Gastroesophageal sphincter (tissue), 4 donors: Measurements from ENCODE around the gene CDX4. TPM values are rescaled to one million over a fixed set of nuclear protein-coding genes. Genes with fewer than 3 reads are reported as not detected.

Experiments
- ATAC-seq: fragments of 150-250 bp; one replicate; pipeline ENCODE4 v1.9.1; 2016; ENCODE audit warnings: mild to moderate bottlenecking, moderate library complexity
- H3K27ac ChIP-seq, 4 donors: fragments of 200-600 bp; sonication (generic) in 3 of 4; 1 replicate in 3 of 4; 2 replicates in 1 of 4; pipeline ENCODE4 v1.5.1; 2016 to 2019
- H3K27me3 ChIP-seq: fragments of 200-600 bp; sonication (generic); one replicate; pipeline ENCODE4 v1.5.1; 2019
- H3K36me3 ChIP-seq, 2 donors: fragments of 200-600 bp; sonication (generic); one replicate each; pipeline ENCODE4 v1.5.1; 2019; ENCODE audit warnings: control low read depth in 1 of 2
- H3K4me1 ChIP-seq, 3 donors: fragments of 200-600 bp; sonication (generic); 1 replicate in 2 of 3; 2 replicates in 1 of 3; pipeline ENCODE4 v1.5.1; 2016 to 2019; ENCODE audit warnings: control low read depth in 2 of 3
- H3K4me3 ChIP-seq, 2 donors: fragments of 200-600 bp; sonication (generic); one replicate each; pipeline ENCODE4 v1.5.1; 2019; ENCODE audit warnings: mild to moderate bottlenecking in 1 of 2, moderate library complexity in 1 of 2
- H3K9me3 ChIP-seq, 3 donors: fragments of 200-600 bp; sonication (generic); one replicate each; pipeline ENCODE4 v1.5.1; 2017 to 2019; ENCODE audit warnings: control low read depth in 2 of 3
- CTCF ChIP-seq, 4 experiments: fragments of 200-600 bp in 2 of 4; fragments of 450-650 bp in 2 of 4; sonication (generic) in 1 of 4; IDR thresholded peaks; one replicate each; pipeline ENCODE4 v1.5.1; 2017 to 2019; ENCODE audit warnings: antibody characterized with exemption in 4 of 4, mild to moderate bottlenecking in 2 of 4, moderate library complexity in 2 of 4
- EP300 ChIP-seq: sonication (generic); formaldehyde crosslinking; IDR thresholded peaks from one replicate; pipeline ENCODE4 v1.6.1; 2017; ENCODE audit warnings: antibody characterized with exemption, mild to moderate bottlenecking
- POLR2A ChIP-seq, 2 donors: fragments of 450-650 bp; IDR thresholded peaks; one replicate each; pipeline ENCODE4 v1.6.1; 2017; ENCODE audit warnings: antibody characterized with exemption in 2 of 2, mild to moderate bottlenecking in 2 of 2, moderate library complexity in 1 of 2
- POLR2AphosphoS5 ChIP-seq: sonication (generic); formaldehyde crosslinking; IDR thresholded peaks from one replicate; pipeline ENCODE4 v1.6.1; 2017; ENCODE audit warnings: antibody characterized with exemption
- WGBS, 2 donors: methylation state at CpG; one replicate each; pipeline ENCODE4 v1.1.5; 2018; ENCODE audit warnings: low coverage in 1 of 2; 5-methylcytosine and 5-hydroxymethylcytosine counted together
- total RNA-seq, 4 donors: library from RNA; depleted of rRNA; stranded (reverse); fragments of >200 nt; gene quantifications; one replicate each; pipeline ENCODE4 v1.1.0, GENCODE V29; 2016

CDX4 gene
- not detected for total RNA-seq

- H3K27me3 ChIP-seq, result peaks cover 25% of the 10 kb centered on the region
- TF ChIP-seq EP300, result no peak
- TF ChIP-seq POLR2AphosphoS5, result no peak
- TF ChIP-seq POLR2A (IDR thresholded peaks at IDR 0.05), result no peak
- TF ChIP-seq CTCF (IDR thresholded peaks at IDR 0.05), result no peak
- H3K4me3 ChIP-seq, result no peak within 1 kb of the TSS
- ATAC-seq, result no peak
- no peaks in the 10 kb centered on the region for H3K4me1 ChIP-seq
- no peaks in the 10 kb centered on the region for H3K36me3 ChIP-seq
- WGBS, 2 donors, result 57% methylated on average over 3 of the region's 7 CpGs; no CpG with 5 or more reads in 1 of the 2 donors
- no peaks in the 10 kb centered on the region for H3K9me3 ChIP-seq
- H3K27ac ChIP-seq, result no peak within 1 kb of the TSS
Observed at GRCh38 chrX:73446831-73447230, at the start of gene CDX4. Gene CDX4 (plus strand): TSS chrX:73447053. CDS start chrX:73447254, 201 bp downstream.

- Histone ChIP-seq H3K4me1 (no peaks in the 10 kb centered on the region), H3K27me3 (no peaks in the 10 kb centered on the region), H3K9me3 (no peaks in the 10 kb centered on the region), H3K36me3 (no peaks in the 10 kb centered on the region), H3K4me3 (no peak overlapping the region), H3K27ac (no peak overlapping the region)
- WGBS, 2 donors, result 20% methylated on average over 1 of the region's 2 CpGs; no CpG with 5 or more reads in 1 of the 2 donors
- TF ChIP-seq EP300, result no peak
- no peak for TF ChIP-seq POLR2AphosphoS5
- no peak for TF ChIP-seq CTCF (IDR thresholded peaks at IDR 0.05)
- no peak for TF ChIP-seq POLR2A (IDR thresholded peaks at IDR 0.05)
- ATAC-seq, result no peak
Observed at GRCh38 chrX:73398185-73398914, 48.5 kb upstream of the CDX4 start.

- Histone ChIP-seq H3K27ac (no peak overlapping the region), H3K9me3 (no peaks in the 10 kb centered on the region), H3K36me3 (no peaks in the 10 kb centered on the region), H3K27me3 (no peaks in the 10 kb centered on the region), H3K4me3 (no peak overlapping the region), H3K4me1 (no peaks in the 10 kb centered on the region)
- TF ChIP-seq CTCF (IDR thresholded peaks at IDR 0.05) (no peak), POLR2AphosphoS5 (no peak), POLR2A (IDR thresholded peaks at IDR 0.05) (no peak), EP300 (no peak)
- 60 to 83% methylated on average over 2 to 3 of the region's 4 CpGs for WGBS, 2 donors
- ATAC-seq, result no peak
Observed at GRCh38 chrX:73400136-73400748, 46.6 kb upstream of the CDX4 start.

GRCh38 chrX:73401591-73402266 is 45.1 kb upstream of the CDX4 start:
- no peaks in the 10 kb centered on the region for H3K27me3 ChIP-seq

More at GRCh38 chrX:73401591-73402266, 45.1 kb upstream of the CDX4 start:
- ATAC-seq, result no peak
- no peak overlapping the region for H3K27ac ChIP-seq
- TF ChIP-seq POLR2A (IDR thresholded peaks at IDR 0.05), result no peak
- no peak for TF ChIP-seq CTCF (IDR thresholded peaks at IDR 0.05)
- TF ChIP-seq EP300, result no peak
- TF ChIP-seq POLR2AphosphoS5, result no peak
- WGBS, 2 donors, result no CpG with 5 or more reads among the region's 9 CpGs
- H3K4me1 ChIP-seq, result no peaks in the 10 kb centered on the region
- H3K4me3 ChIP-seq, result no peak overlapping the region
- no peaks in the 10 kb centered on the region for H3K9me3 ChIP-seq
- no peaks in the 10 kb centered on the region for H3K36me3 ChIP-seq
